Activated CD4-positive, alpha-beta T cell treated with anti-CD3 and anti-CD28 coated beads for 4 hours (primary cell): Measurements from ENCODE around the gene APH1B.
"Not testable (repeated sequence)": the region's sequence is repeated elsewhere in the genome, so short reads cannot be mapped to it uniquely, and the experiment has no call there.

ENCODE experiments used
- DNase-seq, 2 donors: peaks; one replicate each; pipeline ENCODE4 v3.0.0-alpha.2; 2020

APH1B gene

DNA sequence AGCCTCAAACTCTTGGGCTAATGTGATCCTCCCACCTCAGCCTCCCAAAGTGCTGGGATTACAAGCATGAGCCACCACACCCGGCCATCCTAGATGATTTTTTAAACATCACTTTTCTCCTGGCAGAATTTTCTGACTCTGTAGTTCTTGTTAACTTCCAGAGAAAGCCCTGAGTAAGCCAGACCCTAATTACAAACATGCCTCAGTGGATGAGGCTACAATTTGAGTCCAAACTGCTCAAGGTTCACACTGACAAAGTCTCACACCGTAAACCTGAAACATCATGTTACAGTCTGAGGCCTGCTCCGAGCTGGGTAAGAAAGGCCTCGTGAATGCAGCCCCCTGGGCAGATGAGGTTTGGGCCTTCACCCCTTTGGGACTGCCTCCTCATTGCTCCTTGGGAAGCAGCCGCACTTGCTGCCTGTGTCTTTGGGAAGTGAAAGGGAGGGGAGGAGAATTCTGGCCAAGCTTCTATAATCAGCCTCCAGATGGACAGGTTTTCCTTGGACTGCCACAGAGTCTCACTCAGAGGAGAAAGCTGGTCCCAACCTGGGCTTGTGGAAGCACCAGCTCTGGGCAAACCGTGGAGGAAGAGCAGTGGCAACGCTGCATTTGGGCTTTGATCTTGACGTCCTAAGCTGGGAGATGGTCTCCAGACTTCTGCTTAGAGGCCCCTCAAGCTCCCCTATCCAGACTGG, 58.3 kb downstream of the APH1B start:
- DNase-seq, result no peak

DNA sequence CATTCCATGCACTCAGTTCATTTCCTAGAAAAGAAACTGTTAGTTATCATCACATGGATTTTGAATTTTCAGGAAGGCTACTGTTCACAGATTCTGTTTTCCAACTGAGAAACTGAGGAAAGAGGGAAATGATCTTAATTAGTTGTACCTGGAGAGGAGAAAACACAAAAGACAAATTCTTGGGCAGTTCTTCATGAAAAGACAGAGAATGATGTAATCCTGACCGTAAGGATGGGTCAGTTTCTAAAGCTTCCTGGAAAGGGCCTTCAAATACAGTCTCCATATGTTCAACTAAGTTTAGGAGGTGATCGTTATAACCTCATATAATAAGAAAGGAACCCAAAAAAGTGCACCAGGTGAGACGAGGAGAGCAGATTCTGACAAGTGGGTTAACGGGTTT, 59.6 kb downstream of the APH1B start:
- no peak for DNase-seq

DNA sequence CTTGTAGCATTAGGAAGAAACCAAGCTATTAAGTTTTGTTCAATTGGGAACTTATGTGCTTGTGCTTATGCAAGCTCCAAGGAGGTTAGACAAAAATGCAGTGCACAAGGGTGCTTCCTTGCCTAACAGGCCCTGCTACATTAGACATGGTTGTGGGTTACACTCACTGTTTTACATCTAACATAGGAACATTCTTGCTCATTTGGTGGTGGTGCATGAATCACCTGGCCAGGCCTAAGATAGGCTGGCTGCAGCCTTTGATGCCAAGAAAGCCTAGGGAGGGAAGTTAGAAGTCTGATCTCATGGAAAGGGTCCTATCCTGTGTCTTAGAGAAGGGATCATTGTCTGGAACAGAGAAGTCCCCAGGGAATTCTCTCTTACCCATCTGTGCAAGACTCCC, 60.8 kb downstream of the APH1B start:
- DNase-seq, result no peak

DNA sequence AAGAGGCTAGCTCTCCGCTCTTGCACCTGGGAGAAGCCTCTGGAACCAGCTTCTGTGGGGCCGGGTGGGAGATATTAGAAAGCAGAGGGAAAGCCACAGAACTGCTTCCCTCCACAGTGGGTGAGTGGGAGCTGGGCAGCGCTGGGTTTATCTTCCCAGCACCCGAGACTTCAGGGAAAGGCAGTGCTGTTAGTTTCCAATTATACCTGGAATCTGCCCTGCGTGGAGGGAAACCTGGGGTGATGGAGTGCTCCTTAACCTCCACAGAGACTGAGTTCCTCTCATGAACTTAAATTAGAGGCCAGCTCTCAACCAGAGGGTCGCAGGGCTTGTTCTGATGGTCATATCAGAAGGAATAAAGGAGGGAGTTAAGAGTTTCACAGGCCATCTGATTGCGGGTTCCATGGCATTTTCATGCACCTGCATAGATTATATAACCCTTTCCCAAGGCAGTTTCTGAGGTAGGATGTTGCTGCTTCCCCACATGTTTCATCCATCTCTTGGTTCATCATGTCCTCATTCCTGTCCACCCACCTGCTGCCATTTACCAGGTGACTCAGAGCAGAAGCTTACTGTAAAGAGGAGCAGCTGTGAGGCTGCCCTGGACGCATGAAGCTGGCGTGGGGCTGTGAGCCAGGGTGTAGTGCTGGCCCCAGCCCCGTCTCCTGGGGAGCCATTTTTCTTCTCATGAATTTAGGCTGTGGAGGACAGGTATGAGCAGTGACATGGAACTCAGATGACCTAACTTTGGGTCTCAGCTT, 61.8 kb downstream of the APH1B start:
- DNase-seq, result no peak

DNA sequence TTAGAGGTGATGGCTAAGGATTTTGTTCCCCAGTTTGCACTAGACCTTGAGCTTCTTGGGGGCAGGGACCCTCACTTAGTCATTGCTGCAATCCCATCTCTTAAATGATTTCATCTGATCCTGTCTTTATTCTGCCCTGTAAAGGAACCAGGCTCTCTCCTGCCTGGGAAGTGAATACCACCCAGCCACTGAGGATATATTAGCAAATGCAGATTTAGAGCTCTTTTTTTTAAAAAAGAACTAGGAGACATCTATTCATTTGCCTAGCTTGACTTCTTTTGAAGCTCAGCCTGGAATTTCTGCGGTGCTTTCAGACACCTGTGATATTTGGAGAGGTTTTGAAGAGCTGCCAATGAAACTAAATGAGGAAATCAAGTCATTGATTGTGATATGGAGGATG, 62.4 kb downstream of the APH1B start:
- no peak for DNase-seq

DNA sequence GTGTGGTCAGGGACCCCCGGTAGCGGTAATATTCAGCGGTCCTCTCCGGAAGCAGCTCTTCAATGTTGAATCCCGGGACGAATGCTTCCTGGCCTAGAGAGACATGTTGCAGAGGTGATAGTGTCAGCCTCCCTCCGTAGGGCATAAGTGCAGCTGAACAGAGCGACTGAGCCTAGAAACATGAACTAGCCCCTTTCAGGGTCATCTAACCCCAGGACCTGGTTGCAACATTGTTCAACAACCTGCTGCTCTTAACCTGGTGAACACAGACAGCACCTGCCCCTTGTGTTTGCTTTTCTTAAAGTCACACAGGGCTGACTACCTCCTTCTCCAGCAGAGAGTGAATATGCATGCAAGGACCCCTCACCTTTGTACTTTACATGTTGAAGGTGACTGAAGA, 62.9 kb downstream of the APH1B start:
- DNase-seq, result no peak

DNA sequence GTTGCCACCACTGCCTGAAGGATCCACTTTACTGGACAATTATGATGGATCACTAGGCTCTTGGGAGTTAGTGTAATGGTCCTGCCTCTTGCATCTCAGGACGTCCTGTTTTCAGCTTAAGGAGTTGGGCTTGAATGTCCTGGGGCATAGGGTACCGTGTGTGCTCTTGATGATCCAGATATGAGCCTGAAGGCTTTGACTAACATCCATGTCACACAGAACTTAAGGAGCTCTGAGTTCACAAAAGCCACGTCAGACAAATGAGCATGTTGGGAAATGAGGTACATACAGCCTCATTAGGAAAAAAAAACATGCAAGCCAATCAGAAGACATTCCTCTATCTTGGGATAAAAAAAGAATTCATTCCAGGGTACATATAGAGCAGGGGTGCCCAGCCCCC, 63.5 kb downstream of the APH1B start:
- DNase-seq, result no peak

DNA sequence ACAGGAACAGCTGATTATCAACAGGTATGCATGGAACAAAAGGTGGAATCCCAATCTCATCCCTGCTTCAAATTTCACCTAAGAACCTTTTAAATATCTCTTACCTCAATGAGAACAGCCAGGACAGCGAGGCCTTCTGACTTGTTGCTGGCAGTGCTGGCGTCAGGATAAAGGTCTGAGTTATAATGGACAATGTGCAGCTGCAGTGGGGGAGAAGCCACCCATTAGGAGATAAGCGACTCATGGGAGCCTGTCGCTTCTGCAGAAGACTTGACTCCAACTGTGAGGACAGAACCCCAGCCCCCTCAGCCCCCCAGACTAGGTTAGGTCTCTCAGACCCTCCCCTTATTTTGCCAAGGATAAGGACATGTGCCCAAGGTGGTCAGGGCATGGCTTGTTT, 64.5 kb downstream of the APH1B start:
- no peak for DNase-seq

DNA sequence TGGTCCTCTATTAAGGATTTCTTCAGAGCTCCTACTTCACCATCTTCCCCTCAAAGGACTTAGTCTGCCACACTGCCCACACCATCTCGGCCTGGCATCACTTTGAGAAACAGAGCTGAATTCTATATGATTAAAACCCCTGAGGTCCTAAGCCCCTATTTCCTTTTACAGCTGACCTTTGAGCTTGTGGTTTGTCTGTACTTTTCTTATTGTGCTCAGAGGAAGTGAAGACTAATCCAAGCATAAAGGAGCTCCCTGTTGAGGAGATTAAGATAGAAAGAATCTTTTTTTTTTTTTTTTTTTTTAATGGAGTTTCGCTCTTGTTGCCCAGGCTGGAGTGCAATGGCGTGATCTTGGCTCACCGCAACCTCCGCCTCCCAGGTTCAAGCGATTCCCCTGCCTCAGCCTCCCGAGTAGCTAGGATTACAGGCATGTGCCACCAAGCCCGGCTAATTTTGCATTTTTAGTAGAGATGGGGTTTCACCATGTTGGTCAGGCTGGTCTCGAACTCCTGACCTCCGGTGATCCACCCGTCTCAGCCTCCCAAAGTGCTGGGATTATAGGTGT, 65.7 kb downstream of the APH1B start:
- DNase-seq, result not testable (repeated sequence)

DNA sequence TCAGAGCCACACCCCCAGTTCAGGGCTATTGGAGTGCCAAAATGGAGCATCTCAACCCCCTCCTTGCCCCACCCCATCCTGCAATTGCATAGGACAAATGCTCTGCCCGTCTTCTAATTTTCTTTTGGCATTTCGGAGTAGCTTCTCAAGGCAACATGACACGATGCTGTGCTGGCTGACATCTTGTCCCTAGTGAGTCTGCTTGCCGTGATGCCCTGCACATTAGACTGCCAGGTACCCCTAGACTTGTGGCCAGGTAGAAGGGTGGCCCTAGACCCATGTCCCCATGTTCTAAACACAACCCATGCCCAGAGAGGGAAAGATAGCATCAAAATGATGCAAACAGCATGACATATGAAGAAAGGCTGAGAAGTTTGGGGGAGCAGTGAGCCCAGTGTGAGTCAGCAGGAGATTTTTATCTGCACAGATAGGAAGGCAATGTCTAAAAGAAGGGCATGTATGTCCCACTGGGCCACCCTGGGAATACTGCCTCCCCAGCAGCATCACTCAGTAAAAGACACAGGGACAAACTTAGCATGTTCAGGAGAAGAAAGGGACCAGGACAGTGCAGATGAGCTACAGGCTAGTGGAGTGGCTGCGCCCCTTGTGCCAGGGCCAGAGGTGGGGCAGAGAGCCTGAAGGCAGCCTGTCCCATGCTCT, 67.5 kb downstream of the APH1B start:
- no peak for DNase-seq

DNA sequence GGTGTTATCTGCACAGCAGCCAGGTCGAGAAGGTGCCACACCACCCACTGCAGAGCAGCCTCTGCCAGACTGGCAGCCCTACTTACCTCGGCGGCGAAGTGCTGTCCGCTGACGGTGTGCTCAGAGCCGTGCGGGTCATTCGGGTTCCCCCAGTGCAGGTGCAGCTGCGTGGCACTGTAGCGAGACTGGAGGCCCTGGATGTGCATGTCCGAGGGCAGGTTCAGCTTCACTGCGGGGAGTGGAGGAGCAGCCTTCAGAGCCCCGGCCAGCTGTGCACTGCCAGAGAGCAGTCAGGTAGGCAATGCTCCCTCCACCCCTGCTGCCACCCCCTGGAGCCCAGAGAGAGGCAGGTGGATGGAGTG, 68.0 kb downstream of the APH1B start:
- DNase-seq, result no peak

DNA sequence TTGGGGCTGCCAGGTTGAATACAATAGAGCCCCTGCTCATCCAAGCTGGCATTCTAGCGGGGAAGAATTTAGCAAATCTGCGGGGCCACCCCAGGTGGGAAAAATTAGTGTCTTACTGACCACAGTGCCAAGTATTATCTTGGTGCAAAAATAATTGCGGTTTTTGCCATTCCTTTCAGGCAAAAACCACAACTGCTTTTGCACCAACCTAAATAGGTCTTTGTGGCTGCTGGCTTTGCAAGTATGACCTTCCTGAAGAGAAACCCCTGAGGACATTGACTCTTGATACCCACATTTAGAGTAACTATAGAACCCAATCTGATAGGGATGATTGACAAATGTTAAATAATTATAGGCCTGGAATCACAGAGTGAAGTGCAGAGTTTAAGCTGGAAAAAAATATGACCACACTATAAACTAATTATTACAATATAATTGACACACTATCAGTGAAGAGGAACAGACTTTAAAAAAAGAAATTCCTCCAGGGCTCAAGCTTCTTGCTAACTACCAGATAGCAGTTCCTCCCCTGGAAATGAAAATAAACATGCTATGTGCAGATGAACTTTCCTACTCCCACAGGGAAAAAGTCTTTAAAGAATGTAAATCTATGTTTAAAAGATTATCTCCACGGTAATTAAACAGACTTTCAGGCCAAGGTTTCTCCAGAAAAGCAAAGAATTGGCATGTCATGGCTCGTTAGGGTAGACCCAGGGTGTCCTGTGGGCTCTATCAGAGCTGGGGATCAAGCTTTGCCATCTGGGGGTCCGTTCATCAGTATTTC, 69.9 kb downstream of the APH1B start:
- no peak for DNase-seq

DNA sequence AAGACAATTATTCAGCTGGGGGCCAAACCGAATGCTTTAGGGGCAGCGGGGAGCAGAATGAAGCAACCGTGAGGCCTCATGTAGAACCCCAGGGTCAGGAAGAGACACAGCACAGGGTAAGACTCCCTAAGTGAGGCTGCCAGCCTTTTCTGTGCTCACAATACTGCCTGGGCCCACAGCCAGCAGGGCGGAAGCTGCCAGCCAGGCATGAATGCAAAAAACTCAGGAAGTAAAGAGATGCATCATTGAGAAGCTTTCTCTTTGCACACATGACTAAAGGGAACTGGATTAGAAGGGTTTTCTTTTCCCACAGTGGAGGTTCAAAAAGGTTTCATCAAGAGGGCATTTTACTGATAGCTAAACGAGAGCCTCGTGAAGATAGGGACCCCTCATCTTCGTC, 71.0 kb downstream of the APH1B start:
- no peak for DNase-seq

DNA sequence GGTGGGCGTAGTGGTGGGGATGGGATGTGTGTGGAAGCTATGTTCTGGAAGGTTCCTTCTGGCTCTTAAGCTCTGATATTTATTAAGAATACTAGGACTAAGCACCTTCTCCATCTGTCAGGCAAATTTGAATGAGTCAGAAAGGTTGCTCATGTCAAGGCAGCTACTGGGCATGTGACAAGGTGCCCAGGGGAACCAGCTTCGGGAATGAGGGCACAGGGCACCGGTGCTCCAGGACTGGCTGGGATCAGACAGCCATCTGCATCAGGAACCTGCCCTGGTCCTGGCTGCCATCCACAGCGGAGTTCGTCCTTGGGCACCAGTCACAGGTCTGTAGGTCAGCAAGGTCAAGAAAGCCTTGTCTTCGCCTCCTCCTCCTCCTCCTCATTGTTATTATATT, 71.8 kb downstream of the APH1B start:
- no peak for DNase-seq

DNA sequence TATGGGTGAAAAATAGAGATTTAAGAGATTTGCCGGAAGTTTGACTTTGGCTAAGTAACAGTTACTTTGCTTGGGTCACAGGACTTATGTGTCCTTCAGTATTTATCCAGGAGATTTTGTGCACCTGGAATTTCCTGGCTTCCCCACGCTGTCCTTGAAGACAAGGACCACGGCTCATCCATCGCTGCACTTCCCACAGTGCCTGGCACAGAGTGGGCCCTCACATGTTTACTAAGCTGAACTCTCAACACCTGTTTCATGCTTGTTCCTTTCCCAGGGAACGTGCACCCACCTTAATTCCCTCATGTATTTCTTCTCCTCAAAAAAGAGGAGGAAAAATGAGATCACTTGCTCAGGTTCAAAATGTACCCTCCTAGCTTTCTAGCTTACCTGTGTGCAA, 72.2 kb downstream of the APH1B start:
- no peak for DNase-seq

DNA sequence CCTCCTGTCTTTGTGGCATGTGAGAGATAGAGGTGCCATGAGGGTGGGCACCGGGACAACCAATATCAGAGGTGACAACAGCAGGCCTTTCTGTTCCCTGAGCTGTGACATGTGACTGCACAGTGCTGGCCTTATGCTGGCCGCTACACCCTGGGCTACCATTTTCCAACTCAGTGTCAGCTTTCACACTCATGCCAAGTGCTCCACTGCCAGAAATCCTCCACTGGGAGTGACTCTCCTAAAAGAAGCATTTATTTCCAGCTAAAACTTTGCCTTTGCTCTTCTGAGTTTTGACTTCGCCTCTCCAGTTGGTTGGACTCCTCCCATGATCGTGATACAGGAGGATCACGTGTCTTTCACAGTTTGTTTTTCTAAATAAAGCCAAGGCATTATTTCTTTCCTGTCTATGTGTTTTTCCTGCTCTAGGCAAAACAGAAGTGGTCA, 72.8 kb downstream of the APH1B start:
- no peak for DNase-seq

DNA sequence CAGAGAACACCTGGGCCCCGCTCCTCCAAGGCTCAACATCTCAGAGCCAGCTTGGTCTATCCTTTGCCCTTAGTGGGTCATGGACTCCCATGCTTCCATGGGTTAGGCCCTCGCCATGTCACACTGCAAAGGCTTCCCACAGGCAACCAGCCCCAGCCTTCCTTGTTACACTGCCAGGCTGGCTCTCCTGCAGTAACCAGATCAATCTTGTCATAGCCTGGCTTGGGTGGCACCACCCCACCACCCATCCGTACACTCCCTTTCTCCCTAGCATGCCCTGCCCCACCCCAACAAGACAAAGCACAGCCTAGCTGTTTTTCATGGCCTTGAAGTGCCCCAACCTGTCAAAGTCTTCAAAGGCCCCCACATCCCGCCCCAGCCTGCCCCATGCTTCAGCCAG, 73.8 kb downstream of the APH1B start:
- DNase-seq, result no peak

DNA sequence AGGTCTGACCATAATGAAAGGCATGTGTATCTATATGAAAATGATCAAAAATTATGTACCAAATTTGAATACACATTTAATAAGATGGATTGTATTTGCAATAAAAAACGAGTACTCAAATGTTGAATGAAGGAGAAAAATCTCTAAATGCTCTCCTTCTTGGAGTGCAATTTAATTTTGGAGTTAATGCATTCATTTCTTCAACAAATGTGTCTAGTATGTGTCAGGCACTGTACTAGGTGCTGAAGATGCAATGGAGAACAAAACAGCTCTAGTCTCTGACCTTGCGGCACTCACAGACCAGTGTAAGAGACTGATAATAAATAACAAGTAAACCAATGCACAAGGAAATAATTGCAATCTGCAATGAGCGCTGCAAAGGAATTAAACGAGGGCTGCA, 75.4 kb downstream of the APH1B start:
- no peak for DNase-seq

DNA sequence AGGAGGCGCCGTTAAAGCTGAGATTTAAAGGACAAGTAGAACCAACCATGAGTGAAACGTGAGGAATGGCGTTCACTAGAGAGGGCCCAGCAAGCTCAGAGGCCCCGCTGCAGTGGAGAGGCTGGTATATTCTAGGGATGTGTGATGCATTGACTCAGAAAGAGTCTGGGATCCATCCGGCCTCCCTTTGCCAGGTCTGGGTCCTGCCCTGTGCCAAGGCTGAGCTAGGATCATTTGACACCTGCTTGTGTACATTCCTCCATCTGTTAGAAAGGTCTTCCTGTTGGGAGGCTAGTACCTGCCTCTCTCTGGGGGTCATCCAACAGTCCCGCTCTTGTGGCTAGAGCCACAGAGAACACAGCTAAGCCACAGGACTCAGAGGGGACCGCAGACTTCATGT, 75.9 kb downstream of the APH1B start:
- no peak for DNase-seq

DNA sequence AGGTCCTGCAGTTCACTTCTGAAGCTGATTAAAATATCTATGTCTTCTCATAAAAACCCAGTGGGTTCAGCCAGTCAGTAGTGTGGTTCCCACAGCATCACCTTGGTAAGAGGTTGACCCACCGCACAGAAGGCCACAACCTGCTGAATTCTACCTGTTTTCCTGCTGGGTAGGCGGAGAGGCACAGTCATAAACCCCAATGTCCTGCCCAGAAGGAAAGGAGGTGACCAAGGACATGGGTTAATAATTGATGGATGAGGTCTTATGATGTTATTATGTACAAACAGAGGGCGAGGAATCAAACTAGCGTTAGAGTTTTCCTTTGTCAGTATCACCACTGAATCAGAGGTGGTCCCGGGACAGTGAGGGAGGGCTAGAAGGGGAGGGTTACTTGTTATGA, 76.5 kb downstream of the APH1B start:
- no peak for DNase-seq

DNA sequence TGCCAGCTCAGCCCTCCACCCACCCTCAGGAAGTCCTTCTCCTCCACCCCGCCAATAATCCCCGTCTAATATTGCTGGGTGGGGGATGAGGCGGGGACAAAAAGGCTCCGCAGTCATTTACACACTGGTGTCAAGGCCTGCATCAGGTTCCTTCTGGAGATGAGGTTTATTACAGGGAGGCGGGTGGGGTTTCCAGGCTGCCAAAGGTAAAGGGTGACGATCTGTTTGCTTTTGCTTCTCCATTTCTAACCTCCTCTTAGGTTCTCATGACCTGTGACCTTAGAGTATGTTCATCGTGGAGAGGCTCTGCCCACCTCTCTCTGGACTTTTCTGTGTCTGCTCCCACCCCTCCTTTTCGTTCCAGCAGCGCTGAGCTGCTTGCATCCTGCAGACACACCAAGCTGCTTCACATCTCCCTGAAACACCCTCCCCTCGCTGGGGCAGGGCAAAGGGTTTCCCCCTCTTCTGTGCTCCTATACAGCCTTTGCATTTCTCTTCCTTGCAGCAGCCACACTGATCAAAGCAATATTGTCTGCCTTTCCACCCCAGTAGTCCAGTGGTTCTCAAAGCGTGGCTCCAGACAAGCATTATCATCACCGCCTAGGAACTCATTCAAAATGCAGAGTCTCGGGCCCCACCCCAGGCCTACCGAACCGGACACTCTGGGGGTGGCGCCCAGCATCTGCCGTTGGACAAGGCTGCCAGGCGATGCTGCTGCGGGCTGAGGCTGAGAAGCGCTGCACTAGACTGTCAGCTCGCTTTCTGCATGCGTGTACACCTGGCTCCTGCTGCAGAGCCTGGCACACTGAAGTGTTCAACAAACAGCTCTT, 77.6 kb downstream of the APH1B start:
- DNase-seq, result no peak

DNA sequence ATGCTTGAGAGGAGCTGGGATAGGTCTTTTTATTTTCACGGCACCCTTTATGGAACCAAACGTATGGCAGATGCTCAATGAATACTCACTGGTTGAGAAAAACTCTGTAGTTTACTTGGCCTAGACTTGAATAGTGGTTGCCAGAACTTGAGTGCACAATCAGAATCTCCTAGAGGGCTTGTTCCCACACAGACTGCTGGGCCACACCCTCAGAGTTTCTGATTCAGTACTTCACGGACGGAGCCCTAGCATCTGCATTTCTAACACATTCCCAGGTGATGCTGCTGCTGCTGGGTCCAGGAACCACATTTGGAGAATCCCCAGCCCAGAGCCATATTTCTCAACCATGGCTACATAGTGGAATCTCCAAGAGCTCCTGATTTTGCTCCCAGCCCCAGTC, 79.7 kb downstream of the APH1B start:
- DNase-seq, result no peak
